Neuronal stem cell (in vitro differentiated cells): ENCODE results near the gene SLC5A3.

Source experiments
- DNase-seq: peaks from one replicate; pipeline ENCODE4 v3.0.0-alpha.2; 2013; ENCODE audit warnings: low spot score
- H2AFZ ChIP-seq: one replicate; pipeline ENCODE4 v1.6.1; 2013; ENCODE audit warnings: mild to moderate bottlenecking, low read length, inconsistent platforms
- H2AK5ac ChIP-seq: 2 replicates; pipeline ENCODE4 v1.6.1; 2013; ENCODE audit warnings: low read depth, mild to moderate bottlenecking, inconsistent platforms, low read length, moderate library complexity, mixed read lengths
- H2BK120ac ChIP-seq: 2 replicates; pipeline ENCODE4 v1.6.1; 2013; ENCODE audit warnings: low read depth, mild to moderate bottlenecking, inconsistent platforms, low read length, moderate library complexity, mixed read lengths
- H2BK12ac ChIP-seq: one replicate; pipeline ENCODE4 v1.6.1; 2013; ENCODE audit warnings: low read length, inconsistent platforms
- H2BK15ac ChIP-seq: 2 replicates; pipeline ENCODE4 v1.6.1; 2013; ENCODE audit warnings: mild to moderate bottlenecking, low read length, inconsistent platforms, mixed read lengths
- H2BK5ac ChIP-seq: one replicate; pipeline ENCODE4 v1.6.1; 2013; ENCODE audit warnings: inconsistent platforms, mild to moderate bottlenecking, low read length, moderate library complexity
- H3K14ac ChIP-seq: one replicate; pipeline ENCODE4 v1.6.1; 2013; ENCODE audit warnings: low read length, inconsistent platforms
- H3K18ac ChIP-seq: 2 replicates; pipeline ENCODE4 v1.6.1; 2013; ENCODE audit warnings: low read length, inconsistent platforms
- H3K23ac ChIP-seq: 2 replicates; pipeline ENCODE4 v1.6.1; 2013; ENCODE audit warnings: low read depth, mild to moderate bottlenecking, mixed read lengths, low read length, inconsistent platforms; ENCODE audit not compliant: poor library complexity
- H3K27ac ChIP-seq: replicated peaks from 3 replicates; pipeline ENCODE4 v1.5.1; 2013; ENCODE audit warnings: low read length, inconsistent platforms
- H3K27me3 ChIP-seq, 3 experiments: 2 replicates each; pipeline ENCODE4 v1.6.1; 2013; ENCODE audit warnings: low read length in 3 of 3, mild to moderate bottlenecking in 2 of 3, inconsistent platforms in 1 of 3, low read depth in 1 of 3, mixed read lengths in 1 of 3, moderate library complexity in 1 of 3; ENCODE audit not compliant: control insufficient read depth in 3 of 3, insufficient read depth in 3 of 3
- H3K36me3 ChIP-seq, 2 donors: replicated peaks in 1 of 2; 2 replicates each; pipeline ENCODE4 v1.6.1; 2013; ENCODE audit warnings: low read length in 2 of 2; ENCODE audit not compliant: control insufficient read depth in 2 of 2, insufficient read depth in 2 of 2
- H3K4ac ChIP-seq: 2 replicates; pipeline ENCODE4 v1.6.1; 2013; ENCODE audit warnings: inconsistent platforms, mild to moderate bottlenecking, low read length, moderate library complexity
- H3K4me1 ChIP-seq, 2 donors: 1 replicate in 1 of 2; 2 replicates in 1 of 2; pipeline ENCODE4 v1.6.1; 2013; ENCODE audit warnings: low read length in 2 of 2, low read depth in 1 of 2; ENCODE audit not compliant: control insufficient read depth in 2 of 2, insufficient read depth in 1 of 2
- H3K4me2 ChIP-seq: one replicate; pipeline ENCODE4 v1.6.1; 2013; ENCODE audit warnings: mild to moderate bottlenecking, low read length, inconsistent platforms; ENCODE audit not compliant: insufficient read depth, poor library complexity, severe bottlenecking
- H3K4me3 ChIP-seq, 2 donors: 2 replicates each; pipeline ENCODE4 v1.5.1; 2013; ENCODE audit warnings: low read length in 2 of 2, mild to moderate bottlenecking in 2 of 2, inconsistent platforms in 1 of 2, moderate library complexity in 1 of 2
- H3K79me1 ChIP-seq: one replicate; pipeline ENCODE4 v1.6.1; 2013; ENCODE audit warnings: low read depth, mild to moderate bottlenecking, inconsistent platforms, low read length, moderate library complexity
- H3K9ac ChIP-seq: one replicate; pipeline ENCODE4 v1.6.1; 2013; ENCODE audit warnings: mild to moderate bottlenecking, low read depth, low read length, inconsistent platforms; ENCODE audit not compliant: poor library complexity
- H3K9me3 ChIP-seq, 2 donors: replicated peaks in 1 of 2; 2 replicates each; pipeline versions ENCODE3 to v1.6.1; 2013; ENCODE audit warnings: low read length in 2 of 2, mild to moderate bottlenecking in 2 of 2, inconsistent platforms in 1 of 2, low read depth in 1 of 2, mixed read lengths in 1 of 2, moderate library complexity in 1 of 2; ENCODE audit not compliant: control insufficient read depth in 2 of 2, insufficient read depth in 1 of 2
- H4K8ac ChIP-seq: one replicate; pipeline ENCODE4 v1.6.1; 2013; ENCODE audit warnings: low read depth, mild to moderate bottlenecking, inconsistent platforms, low read length, moderate library complexity
- H4K91ac ChIP-seq: one replicate; pipeline ENCODE4 v1.6.1; 2013; ENCODE audit warnings: low read length, low read depth, mild to moderate bottlenecking, inconsistent platforms; ENCODE audit not compliant: poor library complexity
- WGBS, 2 donors: extraction: QIAGEN DNeasy Blood & Tissue Kit; methylation state at CpG; one replicate each; pipeline ENCODE4 v1.1.7; 2013; ENCODE audit warnings: missing lambda C conversion rate in 2 of 2, mixed read lengths in 1 of 2; ENCODE audit not compliant: insufficient read length in 2 of 2, insufficient replicate concordance in 1 of 2; ENCODE audit errors: extremely low coverage in 2 of 2; 5-methylcytosine and 5-hydroxymethylcytosine counted together

The SLC5A3 gene

GRCh38 chr21:34120867-34121266 lies 47.5 kb downstream of the SLC5A3 start:
- H2BK120ac ChIP-seq = no peak overlapping the region
- peaks cover 0 to 1% of the 10 kb centered on the region in 2 donors for H3K4me1 ChIP-seq
- no peak overlapping the region for H2BK15ac ChIP-seq
- no peak overlapping the region for H3K4ac ChIP-seq
- no peak overlapping the region for H3K27ac ChIP-seq
- H3K23ac ChIP-seq = no peak overlapping the region
- H2AK5ac ChIP-seq = no peak overlapping the region
- no CpG with 5 or more reads among the region's 2 CpGs for WGBS, 2 donors
- peaks cover 2% of the 10 kb centered on the region for H3K79me1 ChIP-seq
- H4K91ac ChIP-seq = no peak overlapping the region
- no peak overlapping the region for H3K18ac ChIP-seq
- peaks cover 3 to 16% of the 10 kb centered on the region in 2 donors for H3K36me3 ChIP-seq
- no peak overlapping the region for H2AFZ ChIP-seq
- no peak overlapping the region for H2BK5ac ChIP-seq
- DNase-seq = no peak
- no peak overlapping the region for H3K14ac ChIP-seq
- H3K27me3 ChIP-seq = no peaks in the 10 kb centered on the region
- no peak overlapping the region for H2BK12ac ChIP-seq
- H3K9me3 ChIP-seq = peaks cover 4 to 17% of the 10 kb centered on the region in 2 donors
- no peak overlapping the region for H3K4me3 ChIP-seq
- H4K8ac ChIP-seq = no peak overlapping the region
- H3K9ac ChIP-seq = no peak overlapping the region
- H3K4me2 ChIP-seq = no peak overlapping the region

GRCh38 chr21:34122047-34122446 lies 48.7 kb downstream of the SLC5A3 start:
- no peak for DNase-seq
- WGBS, 2 donors = no CpG with 5 or more reads among the region's 2 CpGs

More at GRCh38 chr21:34122047-34122446, 48.7 kb downstream of the SLC5A3 start:
- H4K8ac ChIP-seq = no peak overlapping the region
- no peak overlapping the region for H3K23ac ChIP-seq
- H3K4ac ChIP-seq = no peak overlapping the region
- H3K4me2 ChIP-seq = no peak overlapping the region
- H2AK5ac ChIP-seq = no peak overlapping the region
- peaks cover 9 to 13% of the 10 kb centered on the region in 2 donors for H3K4me1 ChIP-seq
- no peaks in the 10 kb centered on the region for H3K27me3 ChIP-seq
- H2BK15ac ChIP-seq = no peak overlapping the region
- H3K9ac ChIP-seq = no peak overlapping the region
- H3K9me3 ChIP-seq = peaks cover 0 to 7% of the 10 kb centered on the region in 2 donors
- peaks cover 2% of the 10 kb centered on the region for H3K79me1 ChIP-seq
- no peak overlapping the region for H2BK5ac ChIP-seq
- H3K4me3 ChIP-seq = no peak overlapping the region
- no peak overlapping the region for H3K27ac ChIP-seq
- no peak overlapping the region for H3K18ac ChIP-seq
- no peak overlapping the region for H2AFZ ChIP-seq
- H2BK120ac ChIP-seq = no peak overlapping the region
- H3K36me3 ChIP-seq = peaks cover 7 to 26% of the 10 kb centered on the region in 2 donors
- no peak overlapping the region for H4K91ac ChIP-seq
- no peak overlapping the region for H3K14ac ChIP-seq
- H2BK12ac ChIP-seq = no peak overlapping the region
